HG03280 (cell line): Measurements from ENCODE around the gene HM13.
"Not testable (repeated sequence)": the region's sequence is repeated elsewhere in the genome, so short reads cannot be mapped to it uniquely, and the experiment has no call there.

Experiments
- ATAC-seq: cut with Tn5 transposase; IDR thresholded peaks from one replicate; pipeline ENCODE4 v1.9.1; 2021; ENCODE audit warnings: mild to moderate bottlenecking, moderate library complexity; ENCODE audit not compliant: unreplicated experiment

Gene HM13

GRCh38 chr20:31540406-31540805, 26.2 kb downstream of the HM13 start:
- ATAC-seq: no peak

GRCh38 chr20:31542201-31542842, 28.1 kb downstream of the HM13 start:
- no peak for ATAC-seq

GRCh38 chr20:31542963-31543362, 28.7 kb downstream of the HM13 start:
- ATAC-seq: no peak

GRCh38 chr20:31543966-31544598, 29.8 kb downstream of the HM13 start:
- ATAC-seq: no peak

- ATAC-seq: no peak
Observed at GRCh38 chr20:31544600-31544999, 30.4 kb downstream of the HM13 start.

GRCh38 chr20:31545621-31546040, 31.4 kb downstream of the HM13 start:
- ATAC-seq: not testable (repeated sequence)

GRCh38 chr20:31547017-31547675, 32.9 kb downstream of the HM13 start:
- no peak for ATAC-seq

GRCh38 chr20:31547720-31548298, 33.6 kb downstream of the HM13 start:
- ATAC-seq: no peak

- no peak for ATAC-seq
Observed at GRCh38 chr20:31548820-31549512, 34.7 kb downstream of the HM13 start.

GRCh38 chr20:31549513-31549880, 35.3 kb downstream of the HM13 start:
- ATAC-seq: no peak

GRCh38 chr20:31550099-31550498, 35.9 kb downstream of the HM13 start:
- no peak for ATAC-seq

- ATAC-seq: no peak
Observed at GRCh38 chr20:31551163-31552081, 37.2 kb downstream of the HM13 start.

GRCh38 chr20:31555203-31555775, 41.0 kb downstream of the HM13 start:
- ATAC-seq: no peak

GRCh38 chr20:31559704-31560093, 45.5 kb downstream of the HM13 start:
- ATAC-seq: no peak

GRCh38 chr20:31560094-31560745, 46.0 kb downstream of the HM13 start:
- no peak for ATAC-seq

- ATAC-seq: no peak
Observed at GRCh38 chr20:31560746-31561598, 46.7 kb downstream of the HM13 start.

- ATAC-seq: no peak
Observed at GRCh38 chr20:31562241-31562640, 48.0 kb downstream of the HM13 start.

GRCh38 chr20:31564284-31564683, 50.0 kb downstream of the HM13 start:
- ATAC-seq: no peak
